Measurements from ENCODE around the gene INO80B. TPM values are rescaled to one million over a fixed set of nuclear protein-coding genes. Genes with fewer than 3 reads are reported as not detected.

Gene INO80B
- total RNA-seq, 1 experiment from 2014 or later, result 26.5 TPM

- ChIA-PET CTCF (interaction anchor here (0.6 kb wide), 1 partner anchor 285 kb away, joined by 3 read pairs; no protein-coding TSS in a partner anchor), POLR2A (no interaction called here)
- TF ChIP-seq POLR2AphosphoS5 (IDR thresholded peaks at IDR 0.05; ENCODE audit: low read depth, low read length) (peak; percentile 22; the same call in 1 of the 2 replicates), REST (IDR thresholded peaks at IDR 0.05; ENCODE audit: insufficient read depth in 1 of 2, low read depth in 2 of 2, low read length in 1 of 2) (no peak)
- ATAC-seq (no peak), DNase-seq (ENCODE audit: low read depth, low spot score) (no peak)
- intact Hi-C loops (cut with micrococcal nuclease; ENCODE audit: unreplicated experiment), result no loop called here
- H3K36me3 ChIP-seq (ENCODE audit: control insufficient read depth, insufficient read depth, low read length), result no peaks in the 10 kb centered on the region; the same call in none of the 2 replicates
- H3K9me3 ChIP-seq (ENCODE audit: control insufficient read depth, insufficient read depth, low read depth, low read length), result no peaks in the 10 kb centered on the region
- H3K4me1 ChIP-seq (ENCODE audit: control insufficient read depth, insufficient read depth, low read length), result peaks cover 4% of the 10 kb centered on the region; the same call in 1 of the 2 replicates
- BruUV-seq (replicated peaks), result no TSS peak
- no peak overlapping the region for H3K27ac ChIP-seq (ENCODE audit: low read length)
- no peak overlapping the region for H3K4me3 ChIP-seq (ENCODE audit: low read depth in 2 of 2, low read length in 2 of 2)
- in situ Hi-C loops (cut with HindIII; ENCODE audit: low pct_unique_long_range_greater_than_20kb, low sequenced_read_pairs), result no loop called here
- no peaks in the 10 kb centered on the region for H3K27me3 ChIP-seq (ENCODE audit: control insufficient read depth, insufficient read depth, low read length)
Measured at GRCh38 chr2:74424139-74424992, 30.5 kb upstream of the INO80B start.

- TF ChIP-seq TCF7L2 (IDR thresholded peaks at IDR 0.05; ENCODE audit: low read depth, low read length) (no peak), SIN3A (IDR thresholded peaks at IDR 0.05; ENCODE audit: borderline replicate concordance, insufficient read depth, low read depth, low read length) (no peak), CTCF (IDR thresholded peaks at IDR 0.05) (no peak)
- Histone ChIP-seq H3K9me3 (ENCODE audit: control insufficient read depth, insufficient read depth, low read depth, low read length) (no peaks in the 10 kb centered on the region), H3K27me3 (ENCODE audit: control insufficient read depth, insufficient read depth, low read length) (no peaks in the 10 kb centered on the region), H3K4me1 (ENCODE audit: control insufficient read depth, insufficient read depth, low read length) (peaks cover 4% of the 10 kb centered on the region; the same call in 1 of the 2 replicates), H3K4me3 (ENCODE audit: low read depth in 2 of 2, low read length in 2 of 2) (no peak overlapping the region), H3K27ac (ENCODE audit: low read length) (no peak overlapping the region), H3K36me3 (ENCODE audit: control insufficient read depth, insufficient read depth, low read length) (no peaks in the 10 kb centered on the region; the same call in none of the 2 replicates)
- CTCF ChIA-PET, result interaction anchor here (0.6 kb wide), 1 partner anchor 286 kb away, joined by 3 read pairs; no protein-coding TSS in a partner anchor
- POLR2A ChIA-PET, result no interaction called here
- no TSS peak for BruUV-seq (replicated peaks)
- intact Hi-C loops (cut with micrococcal nuclease; ENCODE audit: unreplicated experiment), result no loop called here
- in situ Hi-C loops (cut with HindIII; ENCODE audit: low pct_unique_long_range_greater_than_20kb, low sequenced_read_pairs), result no loop called here
- ATAC-seq, result no peak
- DNase-seq (ENCODE audit: low read depth, low spot score), result no peak
Measured at GRCh38 chr2:74424995-74425406, 29.9 kb upstream of the INO80B start.

- Histone ChIP-seq H3K27ac (ENCODE audit: low read length) (no peak overlapping the region), H3K4me1 (ENCODE audit: control insufficient read depth, insufficient read depth, low read length) (peaks cover 6% of the 10 kb centered on the region; the same call in 1 of the 2 replicates), H3K9me3 (ENCODE audit: control insufficient read depth, insufficient read depth, low read depth, low read length) (no peaks in the 10 kb centered on the region), H3K4me3 (ENCODE audit: low read depth in 2 of 2, low read length in 2 of 2) (no peak overlapping the region), H3K36me3 (ENCODE audit: control insufficient read depth, insufficient read depth, low read length) (peaks cover under 1% of the 10 kb centered on the region), H3K27me3 (ENCODE audit: control insufficient read depth, insufficient read depth, low read length) (no peaks in the 10 kb centered on the region)
- in situ Hi-C loops (cut with HindIII; ENCODE audit: low pct_unique_long_range_greater_than_20kb, low sequenced_read_pairs), result no loop called here
- ATAC-seq (no peak), DNase-seq (ENCODE audit: low read depth, low spot score) (no peak)
- no TSS peak for BruUV-seq (replicated peaks)
- intact Hi-C loops (cut with micrococcal nuclease; ENCODE audit: unreplicated experiment), result no loop called here
- CTCF ChIA-PET, result no interaction called here
- TF ChIP-seq POLR2AphosphoS5 (IDR thresholded peaks at IDR 0.05; ENCODE audit: low read depth, low read length) (no peak), TCF7L2 (IDR thresholded peaks at IDR 0.05; ENCODE audit: low read depth, low read length) (no peak), SIN3A (IDR thresholded peaks at IDR 0.05; ENCODE audit: borderline replicate concordance, insufficient read depth, low read depth, low read length) (no peak), CTCF (IDR thresholded peaks at IDR 0.05) (no peak), REST (IDR thresholded peaks at IDR 0.05; ENCODE audit: insufficient read depth in 1 of 2, low read depth in 2 of 2, low read length in 1 of 2) (no peak)
- POLR2A ChIA-PET, result no interaction called here
Measured at GRCh38 chr2:74425523-74425922, 29.4 kb upstream of the INO80B start.
